Activated T-helper 1 cell treated with Interleukin-2 at 50 U/mL for 16 hours (primary cell): ENCODE measurements around the gene SYT6.

Experiments used
- DNase-seq: peaks from one replicate; pipeline ENCODE4 v3.0.0-alpha.2; 2020; ENCODE audit warnings: low read depth

The SYT6 gene

DNA sequence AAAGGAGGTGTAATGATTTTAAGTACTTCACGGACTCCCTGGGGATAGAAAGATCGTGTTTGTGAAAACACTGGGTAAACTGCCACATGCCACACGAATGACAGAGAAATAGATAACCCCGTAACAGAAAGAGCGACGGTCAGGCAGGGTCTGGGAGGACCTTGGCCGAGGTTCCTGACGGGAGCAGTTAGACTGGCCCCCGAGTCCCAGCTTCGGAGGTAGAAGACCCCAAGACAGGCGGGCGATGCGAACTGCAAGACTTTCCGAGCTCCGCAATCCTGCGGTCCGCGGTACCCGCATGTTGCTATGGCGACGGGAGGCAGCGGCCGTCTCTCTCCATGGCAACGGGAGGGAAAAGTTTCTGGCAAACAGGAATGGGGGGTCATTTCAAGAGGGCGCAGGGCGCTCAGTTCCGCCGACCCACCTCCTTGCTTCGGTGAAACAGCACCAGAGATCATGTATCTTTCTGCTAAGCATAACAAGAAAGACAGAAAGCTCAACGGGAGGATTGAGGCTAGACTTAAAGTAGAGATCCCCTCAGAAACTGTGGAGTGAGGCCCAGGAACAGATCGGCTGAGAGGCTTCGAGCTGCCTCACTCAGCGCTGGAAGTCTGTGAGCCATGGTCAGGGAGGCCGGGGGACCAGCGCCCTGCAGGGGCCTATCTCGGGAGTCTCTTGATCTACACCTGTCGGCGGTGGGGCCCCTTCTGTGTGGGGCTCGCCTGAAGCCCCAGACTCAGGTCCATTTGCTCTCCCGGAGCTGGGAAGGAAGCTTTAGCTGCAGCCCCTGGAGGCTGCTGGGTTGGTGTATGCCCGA lies 685 bp upstream of the SYT6 start:
- DNase-seq, result no peak

- DNase-seq, result no peak
Observed at GRCh38 chr1:114152508-114153260, 985 bp downstream of the SYT6 start.

DNA sequence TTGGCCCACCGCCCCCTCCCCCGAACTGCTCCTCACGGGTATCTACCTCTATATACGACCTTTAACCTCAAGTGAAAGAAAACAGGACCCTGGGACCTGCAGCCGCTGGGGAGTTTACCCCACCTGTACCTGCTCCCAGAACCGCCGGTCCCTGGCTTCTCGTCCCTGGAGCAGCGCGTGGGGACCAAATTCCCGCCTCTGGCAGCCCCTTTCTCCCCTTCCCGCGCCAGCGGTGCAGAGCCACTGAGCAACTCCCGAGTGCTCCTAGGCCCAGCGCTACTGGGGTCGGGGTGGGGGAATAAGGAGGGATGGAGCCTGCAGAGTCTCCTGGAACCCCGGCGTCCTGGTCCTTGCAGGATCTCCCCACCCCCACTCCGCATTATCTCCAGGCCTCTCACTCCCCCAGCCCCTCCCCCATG lies 1.6 kb downstream of the SYT6 start:
- no peak for DNase-seq

GRCh38 chr1:114150016-114150415 lies 3.7 kb downstream of the SYT6 start:
- no peak for DNase-seq

GRCh38 chr1:114149211-114149610 lies 4.5 kb downstream of the SYT6 start:
- DNase-seq, result no peak

DNA sequence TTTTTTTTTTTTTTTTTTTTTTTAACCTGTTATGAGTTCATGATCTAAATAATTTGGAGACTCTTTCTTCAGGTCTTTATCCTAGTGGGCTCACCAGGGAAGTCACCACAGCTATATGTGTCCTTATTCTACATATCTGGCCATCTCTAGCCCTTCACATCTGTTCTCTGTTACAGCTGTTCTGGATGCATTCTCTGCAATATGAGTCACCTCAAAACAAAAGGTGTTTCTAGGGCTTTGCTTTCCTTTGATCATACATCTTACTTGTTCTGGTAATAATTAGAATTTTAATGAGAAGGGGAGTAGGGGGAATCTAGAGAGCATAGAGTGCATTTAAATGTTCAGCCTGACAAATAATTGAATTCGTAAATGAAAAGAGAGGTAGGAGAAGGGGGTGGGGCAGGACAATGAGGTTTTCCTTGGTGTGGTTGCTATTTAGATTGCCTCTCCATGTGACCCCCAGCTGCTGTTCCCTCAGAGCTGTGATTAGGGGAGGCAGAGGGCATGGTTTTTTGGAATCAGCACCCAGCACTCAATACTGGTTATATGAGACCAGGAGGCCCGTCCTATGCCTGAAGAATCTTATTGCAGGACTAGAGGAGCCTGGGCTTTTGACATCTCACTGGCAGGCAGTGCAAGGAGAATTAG lies 8.0 kb downstream of the SYT6 start:
- DNase-seq, result no peak

GRCh38 chr1:114144016-114144415 lies 9.7 kb downstream of the SYT6 start:
- no peak for DNase-seq

- no peak for DNase-seq
Observed at GRCh38 chr1:114139540-114139939, 14.1 kb downstream of the SYT6 start.

DNA sequence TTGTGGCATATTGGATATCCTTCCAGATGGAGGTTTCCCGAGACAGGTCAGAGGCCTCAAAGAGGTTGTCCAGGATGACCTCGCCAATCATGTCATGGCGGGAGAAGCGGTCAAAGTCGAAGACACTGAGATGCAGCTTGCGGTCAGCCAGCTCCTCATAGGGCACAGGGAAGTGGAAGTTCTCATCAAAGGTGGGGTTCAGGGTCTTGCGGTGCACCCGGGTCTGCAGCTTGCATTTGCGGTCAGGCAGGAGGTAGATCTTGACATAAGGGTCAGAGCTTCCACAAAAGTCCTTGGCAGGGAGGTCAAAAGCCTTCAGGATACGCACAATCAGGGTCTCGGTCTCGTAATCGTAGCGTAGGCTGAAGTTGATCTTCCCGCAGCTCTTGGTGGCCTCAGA lies 16.2 kb downstream of the SYT6 start:
- DNase-seq, result no peak

- DNase-seq, result no peak
Observed at GRCh38 chr1:114135786-114136185, 17.9 kb downstream of the SYT6 start.

GRCh38 chr1:114134518-114134917 lies 19.2 kb downstream of the SYT6 start:
- no peak for DNase-seq

DNA sequence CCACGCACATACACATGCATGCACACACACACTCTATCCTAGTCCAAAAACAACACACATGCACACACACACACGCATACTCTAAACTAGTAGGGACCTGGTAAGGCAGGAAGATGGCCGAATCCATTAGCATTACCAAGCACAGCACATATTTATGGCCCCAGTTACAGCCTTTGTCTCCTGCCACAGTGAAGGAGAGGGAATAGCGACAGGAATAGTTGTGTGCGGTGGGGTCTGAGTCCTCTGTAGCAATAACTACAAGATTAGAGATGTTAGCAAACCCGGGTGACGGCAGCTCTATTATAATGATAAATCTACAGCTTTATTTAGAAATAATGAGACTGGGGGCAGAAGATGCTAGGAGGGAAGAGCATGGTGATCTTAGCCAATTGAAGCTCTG lies 20.5 kb downstream of the SYT6 start:
- DNase-seq, result no peak

DNA sequence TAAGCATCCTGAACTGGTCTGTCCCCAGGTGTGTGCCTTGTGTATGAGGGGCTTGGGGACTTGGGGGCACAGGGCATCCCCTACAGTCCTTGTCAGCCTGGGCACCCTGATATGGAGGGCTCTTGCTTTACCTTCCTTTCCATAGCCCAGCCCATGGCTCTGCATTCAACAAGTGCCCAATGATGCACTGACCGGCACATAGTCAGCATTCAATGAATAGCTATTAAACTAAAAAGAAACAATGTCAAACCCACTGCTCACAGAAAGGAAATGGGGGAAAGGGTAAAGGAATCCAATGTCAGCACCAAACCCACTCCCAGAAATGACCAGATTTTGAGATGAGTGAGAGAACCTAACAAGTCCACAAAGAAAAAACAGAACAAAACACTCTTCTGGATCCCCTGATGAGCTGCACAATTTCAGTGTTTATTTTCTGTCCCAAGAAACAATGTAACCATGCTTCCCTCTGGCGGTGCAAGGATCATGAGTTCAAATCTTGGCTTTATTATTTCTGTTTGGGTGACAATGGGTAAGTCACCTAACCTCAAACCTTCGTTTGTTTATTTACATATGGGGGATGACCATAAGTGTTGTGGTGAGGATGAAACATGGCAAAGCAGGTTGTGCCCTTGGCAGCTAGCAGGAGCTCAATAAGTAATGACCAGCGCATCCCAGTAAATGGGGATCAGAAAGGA lies 22.0 kb downstream of the SYT6 start:
- DNase-seq, result no peak

- DNase-seq, result no peak
Observed at GRCh38 chr1:114130846-114131525, 22.7 kb downstream of the SYT6 start.

- DNase-seq, result no peak
Observed at GRCh38 chr1:114130213-114130612, 23.5 kb downstream of the SYT6 start.

GRCh38 chr1:114128293-114128692 lies 25.4 kb downstream of the SYT6 start:
- DNase-seq, result no peak

GRCh38 chr1:114126261-114127095 lies 27.2 kb downstream of the SYT6 start:
- no peak for DNase-seq

- no peak for DNase-seq
Observed at GRCh38 chr1:114124644-114125043, 29.0 kb downstream of the SYT6 start.

DNA sequence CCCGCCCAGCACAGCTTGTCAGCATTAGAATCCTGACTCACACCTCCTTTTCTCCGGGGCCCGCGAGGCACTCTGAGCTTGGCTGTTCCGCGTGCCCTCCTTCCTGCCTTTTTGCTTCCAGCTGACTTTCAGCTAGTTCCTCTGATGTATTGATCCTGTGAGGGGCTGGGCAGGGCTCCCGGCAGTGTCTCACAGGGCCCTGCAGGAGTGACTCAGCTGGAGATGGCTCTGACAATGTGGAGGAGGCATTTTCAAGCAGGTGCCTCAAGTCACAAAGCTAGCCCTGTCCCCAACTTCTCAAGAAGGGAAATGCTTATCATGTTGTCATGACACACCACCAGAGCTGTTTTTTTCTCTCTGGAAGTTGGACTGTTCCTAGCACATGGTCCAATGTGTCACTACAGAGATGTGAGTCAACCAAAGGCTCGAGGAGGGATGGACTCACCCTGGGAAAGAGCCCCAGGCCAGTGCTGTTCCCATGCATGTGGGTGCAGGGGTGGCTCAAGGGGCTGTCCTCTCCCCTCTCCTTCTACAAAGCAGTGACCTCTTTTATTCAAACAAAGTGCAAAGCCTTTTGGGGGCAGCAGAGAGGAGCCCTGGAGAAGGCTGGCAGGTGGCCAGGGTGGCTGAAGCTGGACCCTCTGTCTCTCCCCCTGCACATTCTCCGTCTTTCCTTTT lies 30.6 kb downstream of the SYT6 start:
- DNase-seq, result no peak

- no peak for DNase-seq
Observed at GRCh38 chr1:114118351-114118990, 35.2 kb downstream of the SYT6 start.
